Stomach (tissue), 9 donors: ENCODE data around the gene MACROD1. TPM values are rescaled to one million over a fixed set of nuclear protein-coding genes. Genes with fewer than 3 reads are reported as not detected.

ENCODE experiments used
- DNase-seq, 2 donors: peaks; one replicate each; pipeline versions ENCODE4 v3.0.0 to v3.0.0-alpha.2; 2013 to 2019
- H3K27ac ChIP-seq, 5 donors: fragments of 200-600 bp in 4 of 5; sonication (generic) in 4 of 5; one replicate each; pipeline ENCODE4 v1.5.1; 2013 to 2019; ENCODE audit warnings: mild to moderate bottlenecking in 1 of 5, moderate library complexity in 1 of 5
- H3K27me3 ChIP-seq, 3 donors: fragments of 200-600 bp; sonication (generic); one replicate each; pipeline ENCODE4 v1.5.1; 2017 to 2019; ENCODE audit warnings: mixed run types in 1 of 3
- H3K36me3 ChIP-seq, 4 donors: fragments of 200-600 bp; sonication (generic); 1 replicate in 3 of 4; 2 replicates in 1 of 4; pipeline ENCODE4 v1.5.1; 2016 to 2019
- H3K4me1 ChIP-seq, 4 donors: fragments of 200-600 bp; sonication (generic); one replicate each; pipeline ENCODE4 v1.5.1; 2016 to 2019
- H3K4me3 ChIP-seq, 4 donors: fragments of 200-600 bp; sonication (generic) in 3 of 4; one replicate each; pipeline ENCODE4 v1.5.1; 2016 to 2019; ENCODE audit warnings: mild to moderate bottlenecking in 1 of 4
- H3K9me3 ChIP-seq, 4 donors: fragments of 200-600 bp; sonication (generic); one replicate each; pipeline ENCODE4 v1.5.1; 2016 to 2019
- EP300 ChIP-seq: sonication (generic); formaldehyde crosslinking; IDR thresholded peaks from one replicate; pipeline ENCODE4 v1.6.1; 2017; ENCODE audit warnings: antibody characterized with exemption
- POLR2A ChIP-seq, 4 donors: fragments of 450-650 bp; IDR thresholded peaks; one replicate each; pipeline ENCODE4 v1.6.1; 2016; ENCODE audit warnings: antibody characterized with exemption in 4 of 4, control low read depth in 2 of 4, mild to moderate bottlenecking in 1 of 4, moderate library complexity in 1 of 4
- POLR2AphosphoS5 ChIP-seq, 3 donors: sonication (generic); formaldehyde crosslinking; IDR thresholded peaks; one replicate each; pipeline ENCODE4 v1.6.1; 2016; ENCODE audit warnings: antibody characterized with exemption in 3 of 3
- WGBS, 5 donors: extraction: QIAGEN DNeasy Blood & Tissue Kit in 3 of 5; methylation state at CpG; one replicate each; pipeline versions ENCODE4 v1.1.5 to v1.1.7; 2013 to 2018; 5-methylcytosine and 5-hydroxymethylcytosine counted together
- intact Hi-C: fragments of 100-400 bp; cut with DNase I; formaldehyde crosslinking; loops from one replicate; pipeline ENCODE4 v1.15.1; 2023; ENCODE audit warnings: low total_unique reads
- polyA plus RNA-seq, 3 donors: library from polyadenylated mRNA; stranded (reverse); fragments of 200-250 nt; gene quantifications; one replicate each; pipeline ENCODE4 v1.2.3, GENCODE V29; 2013
- total RNA-seq, 5 donors: library from RNA; depleted of rRNA; stranded (reverse); fragments of >200 nt; gene quantifications; one replicate each; pipeline versions ENCODE4 v1.1.0 to v1.2.3, GENCODE V29; 2014 to 2016
- TF ChIP-seq, protein P1 (sequence below), 7 experiments: fragments of 450-650 bp in 4 of 7; fragments of 200-600 bp in 3 of 7; sonication (generic) in 3 of 7; IDR thresholded peaks; one replicate each; pipeline ENCODE4 v1.5.1; 2016 to 2019; ENCODE audit warnings: antibody characterized with exemption in 7 of 7, control low read depth in 2 of 7, mild to moderate bottlenecking in 1 of 7
- donor health status: healthy with polysubstance abuse.
- donor health status: Bipolar disorder and iron deficiency.
- donor health status: healthy.

The MACROD1 gene
- total and polyA plus RNA-seq, 8 donors, result 18.0 to 283 (median 47.4) TPM

- WGBS, 5 donors, result 80 to 93% (median 87%) methylated on average over 9 to 17 of the region's 17 CpGs
- intact Hi-C loops, result no loop called here
- H3K36me3 ChIP-seq, result no peaks in the 10 kb centered on the region
These were observed 8.1 kb downstream of the MACROD1 start for GRCh38 chr11:64157631-64158394.

DNA sequence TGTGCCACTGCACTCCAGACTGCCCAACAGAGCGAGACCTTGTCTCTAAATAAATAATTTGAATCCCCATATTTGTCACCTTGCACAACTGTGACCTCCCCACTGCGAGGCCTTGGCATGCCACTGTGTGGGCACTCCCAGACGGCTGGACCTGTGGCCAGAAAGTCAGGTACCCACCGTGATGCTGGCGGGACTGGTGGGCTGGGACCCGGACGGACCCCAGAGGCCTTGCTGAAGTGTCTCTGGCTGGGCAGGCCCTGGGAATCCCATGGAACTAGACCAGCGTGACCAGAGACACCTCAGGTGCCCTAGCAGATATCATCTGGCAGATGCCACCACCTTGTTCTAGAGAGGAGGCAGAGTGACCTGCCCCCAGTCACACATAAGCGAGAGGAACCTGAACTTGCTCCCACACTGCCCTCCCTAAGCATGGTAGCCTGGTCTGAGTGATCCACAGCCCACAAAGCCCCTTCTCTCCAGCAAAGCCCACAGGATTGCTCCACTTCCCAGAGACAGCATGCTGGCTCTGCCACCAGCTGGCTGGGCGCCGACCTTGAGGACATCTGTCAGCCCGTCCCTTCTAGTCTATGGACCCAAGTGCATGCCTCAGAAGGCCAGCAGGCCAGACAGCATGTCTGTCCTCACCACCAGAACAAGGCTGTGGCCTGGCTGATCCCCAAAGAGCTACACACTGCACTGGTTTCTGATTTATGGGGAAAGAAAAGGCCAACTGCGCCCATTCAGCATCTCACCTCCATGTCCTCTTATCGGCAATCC lies 9.5 kb downstream of the MACROD1 start:
- Histone ChIP-seq H3K27me3 (no peaks in the 10 kb centered on the region), H3K4me1 (peaks cover 0 to 15% (median 8%) of the 10 kb centered on the region in 4 donors), H3K27ac (no peak overlapping the region), H3K36me3 (no peaks in the 10 kb centered on the region), H3K4me3 (no peak overlapping the region), H3K9me3 (no peaks in the 10 kb centered on the region)
- WGBS, 5 donors, result 85 to 95% (median 89%) methylated on average over 12 to 14 of the region's 14 CpGs
- intact Hi-C loops, result no loop called here
- TF ChIP-seq EP300, result no peak
- no peak for TF ChIP-seq POLR2AphosphoS5 (IDR thresholded peaks at IDR 0.05)
- no peak for TF ChIP-seq POLR2A (IDR thresholded peaks at IDR 0.05)
- TF ChIP-seq, protein P1, sequence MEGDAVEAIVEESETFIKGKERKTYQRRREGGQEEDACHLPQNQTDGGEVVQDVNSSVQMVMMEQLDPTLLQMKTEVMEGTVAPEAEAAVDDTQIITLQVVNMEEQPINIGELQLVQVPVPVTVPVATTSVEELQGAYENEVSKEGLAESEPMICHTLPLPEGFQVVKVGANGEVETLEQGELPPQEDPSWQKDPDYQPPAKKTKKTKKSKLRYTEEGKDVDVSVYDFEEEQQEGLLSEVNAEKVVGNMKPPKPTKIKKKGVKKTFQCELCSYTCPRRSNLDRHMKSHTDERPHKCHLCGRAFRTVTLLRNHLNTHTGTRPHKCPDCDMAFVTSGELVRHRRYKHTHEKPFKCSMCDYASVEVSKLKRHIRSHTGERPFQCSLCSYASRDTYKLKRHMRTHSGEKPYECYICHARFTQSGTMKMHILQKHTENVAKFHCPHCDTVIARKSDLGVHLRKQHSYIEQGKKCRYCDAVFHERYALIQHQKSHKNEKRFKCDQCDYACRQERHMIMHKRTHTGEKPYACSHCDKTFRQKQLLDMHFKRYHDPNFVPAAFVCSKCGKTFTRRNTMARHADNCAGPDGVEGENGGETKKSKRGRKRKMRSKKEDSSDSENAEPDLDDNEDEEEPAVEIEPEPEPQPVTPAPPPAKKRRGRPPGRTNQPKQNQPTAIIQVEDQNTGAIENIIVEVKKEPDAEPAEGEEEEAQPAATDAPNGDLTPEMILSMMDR (IDR thresholded peaks at IDR 0.05), result no peak
- DNase-seq, result no peak

More at GRCh38 chr11:64157631-64158394, 8.1 kb downstream of the MACROD1 start:
- Histone ChIP-seq H3K27me3 (no peaks in the 10 kb centered on the region), H3K9me3 (no peaks in the 10 kb centered on the region), H3K27ac (no peak overlapping the region), H3K4me1 (peaks cover 0 to 10% (median 6%) of the 10 kb centered on the region in 4 donors), H3K4me3 (no peak overlapping the region)
- no peak for DNase-seq
- no peak for TF ChIP-seq POLR2A (IDR thresholded peaks at IDR 0.05)
- no peak for TF ChIP-seq POLR2AphosphoS5 (IDR thresholded peaks at IDR 0.05)
- TF ChIP-seq, protein P1 (IDR thresholded peaks at IDR 0.05), result no peak

GRCh38 chr11:64153812-64154211 lies 12.1 kb downstream of the MACROD1 start:
- no peak overlapping the region for H3K27ac ChIP-seq
- no peaks in the 10 kb centered on the region for H3K27me3 ChIP-seq
- TF ChIP-seq, protein P1 (IDR thresholded peaks at IDR 0.05), result no peak
- TF ChIP-seq EP300 (no peak), POLR2A (IDR thresholded peaks at IDR 0.05) (no peak), POLR2AphosphoS5 (IDR thresholded peaks at IDR 0.05) (no peak)
- WGBS, 5 donors, result 44 to 51% (median 48%) methylated on average over 8 of the region's 8 CpGs
- no peak for DNase-seq
- H3K4me3 ChIP-seq, result no peak overlapping the region
- H3K9me3 ChIP-seq, result no peaks in the 10 kb centered on the region
- peaks cover 8 to 34% (median 22%) of the 10 kb centered on the region in 4 donors for H3K4me1 ChIP-seq
- H3K36me3 ChIP-seq, result peaks cover 0 to 8% (median 1%) of the 10 kb centered on the region in 4 donors
- intact Hi-C loops, result no loop called here

GRCh38 chr11:64152841-64153691 lies 12.8 kb downstream of the MACROD1 start:
- H3K27ac ChIP-seq, result no peak overlapping the region
- no peaks in the 10 kb centered on the region for H3K27me3 ChIP-seq
- 2 to 20% (median 20%) methylated on average over 11 to 23 of the region's 23 CpGs for WGBS, 5 donors
- intact Hi-C loops, result no loop called here
- no peak overlapping the region for H3K4me3 ChIP-seq
- peaks cover 0 to 8% (median 1%) of the 10 kb centered on the region in 4 donors for H3K36me3 ChIP-seq
- TF ChIP-seq EP300 (no peak), POLR2A (IDR thresholded peaks at IDR 0.05) (no peak), POLR2AphosphoS5 (IDR thresholded peaks at IDR 0.05) (peak in 1 of 3 donors; percentile 24)
- TF ChIP-seq, protein P1 (IDR thresholded peaks at IDR 0.05), result peak in 5 of 7 experiments; percentile 91 to 100 (median 100)
- peaks cover 13 to 41% (median 29%) of the 10 kb centered on the region in 4 donors for H3K4me1 ChIP-seq
- peak; percentile 72 to 84 for DNase-seq
- H3K9me3 ChIP-seq, result no peaks in the 10 kb centered on the region
